Activated CD8-positive, alpha-beta memory T cell treated with anti-CD3 and anti-CD28 coated beads for 48 hours (primary cell): ENCODE results near the gene STIM1.

Source experiments
- DNase-seq, 3 experiments: peaks; one replicate each; pipeline ENCODE4 v3.0.0-alpha.2; 2020; ENCODE audit warnings: low read depth in 2 of 3, low spot score in 2 of 3

The STIM1 gene

GRCh38 chr11:3944198-3944597, 88.7 kb downstream of the STIM1 start:
- DNase-seq = no peak

- no peak for DNase-seq
These were observed 91.1 kb downstream of the STIM1 start for GRCh38 chr11:3946455-3947017.

DNA sequence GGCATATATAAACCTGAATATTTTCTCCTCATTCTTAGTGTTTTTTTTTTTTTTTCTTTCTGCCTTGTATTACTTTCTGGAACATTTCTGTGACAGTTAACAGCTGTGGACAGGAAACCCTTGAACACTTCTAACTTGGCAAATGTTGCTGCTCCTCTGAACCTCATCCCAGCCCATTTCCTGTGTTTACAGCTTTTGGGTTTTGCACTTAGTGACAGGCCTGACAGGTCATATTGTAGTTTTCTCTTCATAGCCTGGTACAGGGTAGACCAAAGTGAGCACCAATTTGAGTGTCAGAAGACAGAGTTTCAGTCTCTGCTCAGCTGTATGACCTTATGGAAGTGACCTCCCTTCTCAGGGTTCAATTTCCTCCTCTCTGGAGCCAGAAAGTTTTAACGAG, 91.6 kb downstream of the STIM1 start:
- DNase-seq = no peak

GRCh38 chr11:3949125-3949524, 93.7 kb downstream of the STIM1 start:
- DNase-seq = no peak

- DNase-seq = no peak
These were observed 95.7 kb downstream of the STIM1 start for GRCh38 chr11:3950996-3951660.

GRCh38 chr11:3952715-3953114, 97.3 kb downstream of the STIM1 start:
- no peak for DNase-seq

DNA sequence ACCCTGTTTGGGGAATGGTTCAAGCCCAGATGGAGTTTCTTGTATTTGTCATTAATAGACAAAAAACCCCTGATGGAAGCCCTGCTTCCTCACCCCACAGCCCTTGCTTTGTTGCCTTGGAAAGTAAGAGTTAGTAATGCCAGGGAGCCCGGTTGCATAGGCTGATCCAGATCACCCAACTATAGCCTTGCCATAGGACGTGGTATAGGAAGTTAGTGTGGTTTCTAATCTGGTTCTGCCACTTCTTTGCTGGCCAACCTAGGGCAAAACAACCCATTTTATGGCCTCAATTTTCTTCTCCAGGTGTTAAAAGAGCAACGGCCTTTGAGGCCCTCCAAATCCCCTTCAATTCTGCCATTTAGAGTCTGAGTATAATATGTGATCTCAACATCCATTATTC, 97.9 kb downstream of the STIM1 start:
- no peak for DNase-seq

DNA sequence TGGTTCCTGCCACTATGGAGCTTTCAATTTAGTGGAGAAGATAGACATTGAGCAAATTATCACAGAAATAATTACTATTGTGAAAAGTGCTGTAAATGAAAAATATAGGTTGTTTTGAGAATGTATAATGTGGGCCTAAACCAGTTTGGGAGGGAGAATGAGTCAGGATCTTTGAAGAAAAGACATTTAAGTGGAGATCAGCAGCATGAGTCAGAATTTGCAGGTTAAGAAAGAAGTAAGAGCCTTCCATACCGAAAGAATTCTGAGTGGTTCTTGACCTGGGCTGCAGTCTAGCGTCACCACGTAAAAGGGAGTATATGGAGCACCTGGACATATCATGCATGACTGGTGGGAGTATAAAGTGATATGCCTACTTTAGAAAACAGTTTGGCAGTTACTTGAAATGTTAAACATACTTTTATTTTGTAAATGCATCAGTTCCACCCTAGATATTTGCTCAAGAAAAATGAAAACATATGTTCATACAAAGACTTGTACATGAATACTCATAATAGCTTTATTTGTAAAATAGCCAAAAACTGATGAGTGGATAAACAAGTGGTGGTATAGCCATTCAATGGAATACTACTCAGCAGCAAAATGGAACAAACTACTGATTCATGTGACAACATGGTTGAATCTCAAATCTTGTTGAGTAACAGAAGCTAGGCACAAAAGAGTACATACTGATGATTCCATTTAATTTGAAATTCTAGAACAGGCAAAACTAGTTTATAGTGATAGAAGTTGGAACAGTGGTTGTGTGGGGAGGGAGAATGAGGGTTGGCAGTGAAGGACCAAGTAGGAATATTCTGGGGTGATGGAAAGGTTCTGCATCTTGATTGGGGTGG, 99.2 kb downstream of the STIM1 start:
- no peak for DNase-seq

DNA sequence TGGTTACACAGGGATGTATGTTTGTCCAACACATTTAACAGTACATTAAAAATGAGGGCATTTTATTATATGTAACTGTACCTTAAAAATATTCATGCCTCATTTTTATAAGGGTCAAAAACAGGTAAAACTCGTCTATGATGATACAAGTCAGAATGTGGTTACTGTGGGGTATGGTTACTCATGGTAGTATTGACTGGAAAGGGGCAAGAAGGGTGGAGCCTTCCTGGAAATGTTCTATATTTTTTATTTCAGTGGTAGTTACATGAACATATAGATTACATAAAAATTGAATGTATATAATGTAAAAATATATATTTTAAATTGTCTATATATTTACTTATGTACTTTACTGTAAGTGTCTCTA, 99.8 kb downstream of the STIM1 start:
- DNase-seq = no peak

DNA sequence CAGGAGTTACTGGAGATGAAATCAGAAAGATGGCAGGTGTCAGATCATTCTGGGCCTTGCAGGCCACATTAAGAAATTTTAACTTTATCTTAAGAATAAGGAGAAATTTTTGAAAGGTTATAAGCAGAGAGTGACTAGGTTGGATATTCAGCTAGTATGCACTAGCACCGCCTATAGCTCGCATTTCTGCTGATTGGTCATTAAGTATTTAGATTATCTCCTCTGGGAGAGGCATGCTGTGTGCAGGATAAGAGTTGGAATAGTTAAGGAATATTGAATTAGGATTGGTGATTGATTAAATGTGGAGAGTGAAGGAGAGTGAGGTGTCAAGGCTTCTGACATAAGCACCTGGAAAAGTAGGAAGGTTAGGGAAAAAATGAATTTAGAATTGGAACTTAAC, 100.6 kb downstream of the STIM1 start:
- DNase-seq = no peak

GRCh38 chr11:3956748-3957147, 101.3 kb downstream of the STIM1 start:
- DNase-seq = no peak

- DNase-seq = no peak
These were observed 102.0 kb downstream of the STIM1 start for GRCh38 chr11:3957437-3957836.

GRCh38 chr11:3958281-3958680, 102.8 kb downstream of the STIM1 start:
- DNase-seq = no peak

DNA sequence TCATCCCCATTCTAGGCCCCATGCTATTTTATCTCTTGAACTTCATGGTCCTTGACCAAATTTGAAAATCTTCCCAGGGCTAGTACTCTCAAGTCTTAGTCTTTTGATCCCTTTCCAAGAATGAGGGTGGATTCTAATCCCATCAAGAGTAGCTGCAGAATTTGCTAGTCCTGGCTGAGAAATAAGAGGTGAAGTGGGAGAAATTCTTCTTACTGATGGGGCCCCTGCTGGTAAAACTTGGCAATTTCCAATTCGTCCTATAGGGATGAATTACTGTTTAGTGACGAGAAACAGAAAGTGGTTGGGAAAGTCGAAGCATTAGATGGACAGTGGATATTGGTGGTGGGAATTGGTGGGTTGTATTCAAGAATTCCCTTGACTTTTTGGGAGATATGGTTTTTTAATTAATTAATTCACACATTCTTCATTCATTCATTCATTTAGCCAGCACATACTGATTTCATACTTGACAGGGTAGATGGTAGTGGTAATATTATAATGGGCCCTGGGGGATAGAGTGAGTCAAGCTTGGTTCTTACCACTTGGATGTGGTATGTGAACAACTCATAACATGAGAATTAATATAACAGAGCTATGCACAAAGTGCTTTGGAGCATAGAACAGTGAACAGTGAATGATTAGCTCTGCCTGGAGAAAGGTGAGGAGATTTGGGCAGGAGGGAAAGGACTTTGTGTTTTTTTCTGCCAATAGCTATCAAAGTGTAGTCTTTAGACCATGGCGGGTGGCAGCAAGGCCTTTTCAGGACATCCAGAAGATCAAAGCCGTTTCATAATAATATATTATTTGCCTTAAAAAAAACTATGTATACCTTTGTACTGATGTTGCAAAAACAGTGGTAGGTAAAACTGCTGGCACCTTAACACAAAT, 103.8 kb downstream of the STIM1 start:
- DNase-seq = no peak

DNA sequence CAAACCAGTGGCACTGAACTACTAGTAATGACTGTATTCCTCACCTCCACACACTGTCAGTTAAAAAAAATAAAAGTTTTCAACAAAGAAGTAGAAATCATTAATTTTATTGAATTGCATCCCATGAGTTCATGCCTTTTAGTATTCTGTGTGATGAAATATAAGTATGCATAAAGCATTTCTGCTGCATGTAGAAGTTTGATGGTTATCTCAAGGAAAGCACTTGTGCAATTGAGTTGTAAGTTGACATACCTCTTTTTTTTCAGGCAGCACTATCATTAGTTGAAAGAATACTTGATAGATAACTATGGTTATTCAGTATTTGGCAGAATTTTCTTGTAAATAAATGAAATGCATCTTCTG, 104.4 kb downstream of the STIM1 start:
- no peak for DNase-seq

DNA sequence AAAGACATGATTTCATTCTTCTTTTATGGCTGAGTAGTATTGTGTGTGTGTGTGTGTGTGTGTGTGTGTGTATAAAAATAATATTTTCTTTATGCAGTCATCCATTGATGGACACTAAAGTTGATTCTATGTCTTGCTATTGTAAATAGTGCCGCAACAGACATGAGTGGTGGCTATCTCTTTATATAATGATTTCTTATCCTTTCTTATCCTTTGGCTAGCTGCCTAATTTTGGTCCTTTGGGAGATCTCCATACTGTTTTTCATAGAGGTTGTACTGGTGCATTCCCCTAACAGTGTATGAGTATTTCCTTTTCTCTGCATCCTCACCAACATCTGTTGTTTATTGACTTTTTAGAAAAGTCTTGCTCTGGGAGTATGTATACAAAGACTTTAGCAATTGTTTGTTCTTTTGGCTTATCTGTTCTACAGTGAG, 107.0 kb downstream of the STIM1 start:
- DNase-seq = no peak

DNA sequence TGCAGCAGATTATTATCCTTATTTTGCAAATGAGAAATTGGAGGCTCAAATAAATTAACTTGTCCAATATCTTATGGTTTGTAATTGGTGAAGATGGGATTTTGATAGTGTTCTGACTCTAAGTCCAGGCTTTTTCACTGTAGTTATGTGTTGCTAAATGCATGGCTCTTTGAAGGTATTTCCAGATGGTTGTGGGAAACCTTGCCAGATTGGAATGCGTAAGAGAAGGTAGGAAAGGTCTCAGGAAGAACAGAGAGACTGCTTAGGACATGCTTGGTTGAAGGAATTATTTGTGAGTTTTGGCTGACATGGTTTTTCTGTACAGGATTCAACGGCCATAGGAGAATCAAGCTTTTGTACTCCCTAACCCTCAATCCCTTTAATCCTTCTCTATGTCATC, 108.6 kb downstream of the STIM1 start:
- DNase-seq = no peak

DNA sequence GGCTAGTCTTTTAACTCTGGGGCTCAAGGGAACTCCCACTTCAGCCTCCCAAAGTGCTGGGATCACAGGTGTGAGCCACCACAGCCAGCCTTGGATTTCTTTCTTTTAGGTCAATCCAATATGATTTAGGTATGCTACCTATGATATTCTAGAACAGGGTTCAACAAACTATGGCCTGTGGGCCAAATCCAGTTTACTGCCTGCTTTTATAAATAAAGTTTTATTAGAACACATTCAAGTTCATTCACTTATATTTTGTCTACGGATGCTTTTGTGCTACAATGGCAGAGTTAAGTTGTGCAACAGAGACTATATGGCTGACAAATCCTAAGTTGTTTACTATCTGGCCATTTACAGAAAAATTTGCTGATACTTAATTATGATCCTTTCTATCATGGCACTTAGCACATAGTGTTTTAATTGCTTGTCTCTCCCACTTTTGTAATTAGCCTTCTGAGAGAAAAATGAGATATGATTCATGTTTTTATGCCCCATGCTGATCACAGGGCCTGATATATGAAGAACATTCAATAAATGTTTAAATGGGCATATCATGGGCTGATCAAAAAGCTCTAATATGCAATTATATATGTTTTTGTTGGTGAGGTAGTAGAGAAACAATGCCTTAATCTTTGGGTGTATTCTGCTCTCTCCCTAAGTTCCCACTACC, 109.6 kb downstream of the STIM1 start:
- DNase-seq = no peak

DNA sequence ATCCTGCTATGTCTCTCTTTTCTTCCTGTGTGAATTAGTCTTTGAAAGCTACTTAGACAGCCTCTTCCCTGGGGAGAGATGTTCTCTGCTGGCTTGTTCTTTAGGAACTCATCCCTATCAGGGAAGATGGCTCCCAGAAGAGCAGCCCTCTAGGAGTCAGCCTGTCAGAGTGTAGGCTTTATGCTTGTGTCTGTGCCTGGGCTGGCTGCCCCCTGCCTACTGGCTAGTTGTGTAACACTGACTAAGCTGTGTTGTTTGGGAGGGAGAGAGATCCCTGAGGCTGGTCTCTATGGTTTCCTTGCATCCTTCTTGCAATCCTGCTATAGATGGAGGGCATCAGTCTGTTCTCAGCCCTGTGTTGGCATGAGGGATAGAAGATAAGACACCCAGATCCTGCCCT, 112.2 kb downstream of the STIM1 start:
- DNase-seq = no peak

DNA sequence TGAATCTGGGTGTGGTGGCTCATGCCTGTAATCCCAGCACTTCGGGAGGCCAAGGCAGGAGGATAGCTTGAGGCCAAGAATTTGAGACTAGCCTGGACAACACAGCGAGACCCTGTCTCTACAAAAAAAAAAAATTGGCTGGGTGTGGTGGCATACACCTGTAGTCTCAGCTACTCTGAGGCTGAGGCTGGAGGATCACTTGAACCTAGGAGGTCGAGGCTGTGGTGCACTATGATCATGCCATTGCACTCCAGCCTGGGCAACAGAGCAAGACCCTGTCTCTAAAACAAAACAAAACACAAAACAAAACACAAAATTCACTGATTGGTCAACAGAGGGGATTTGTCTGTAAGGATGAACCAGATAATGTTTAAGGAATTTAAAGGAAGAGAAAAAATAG, 113.7 kb downstream of the STIM1 start:
- no peak for DNase-seq

DNA sequence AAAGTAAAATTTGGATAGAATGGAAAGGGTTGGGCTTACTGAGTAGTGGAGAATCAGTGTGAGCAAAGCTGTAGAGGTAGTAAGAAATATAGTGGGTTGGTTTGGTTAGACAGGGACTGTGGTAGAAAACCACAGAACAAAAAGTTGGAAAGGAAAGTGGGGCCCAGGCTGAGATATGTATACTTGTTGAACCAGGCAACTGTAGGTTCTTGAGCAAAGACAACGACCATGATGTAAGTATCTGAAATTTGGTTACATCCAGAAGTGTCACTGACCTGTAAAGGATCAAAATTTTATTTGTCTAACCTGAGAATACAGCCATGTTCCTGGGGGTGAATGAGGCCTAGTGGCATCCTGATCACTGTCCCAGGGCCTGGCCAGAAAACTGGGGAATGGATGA, 114.1 kb downstream of the STIM1 start:
- DNase-seq = no peak
